Measurements from ENCODE around the gene TIMM8B.
A peak's percentile ranks its signal among the peaks of the same experiment; 100 is the strongest.
"Not testable (repeated sequence)": the region's sequence is repeated elsewhere in the genome, so short reads cannot be mapped to it uniquely, and the experiment has no call there.

TIMM8B gene, protein sequence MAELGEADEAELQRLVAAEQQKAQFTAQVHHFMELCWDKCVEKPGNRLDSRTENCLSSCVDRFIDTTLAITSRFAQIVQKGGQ

DNA sequence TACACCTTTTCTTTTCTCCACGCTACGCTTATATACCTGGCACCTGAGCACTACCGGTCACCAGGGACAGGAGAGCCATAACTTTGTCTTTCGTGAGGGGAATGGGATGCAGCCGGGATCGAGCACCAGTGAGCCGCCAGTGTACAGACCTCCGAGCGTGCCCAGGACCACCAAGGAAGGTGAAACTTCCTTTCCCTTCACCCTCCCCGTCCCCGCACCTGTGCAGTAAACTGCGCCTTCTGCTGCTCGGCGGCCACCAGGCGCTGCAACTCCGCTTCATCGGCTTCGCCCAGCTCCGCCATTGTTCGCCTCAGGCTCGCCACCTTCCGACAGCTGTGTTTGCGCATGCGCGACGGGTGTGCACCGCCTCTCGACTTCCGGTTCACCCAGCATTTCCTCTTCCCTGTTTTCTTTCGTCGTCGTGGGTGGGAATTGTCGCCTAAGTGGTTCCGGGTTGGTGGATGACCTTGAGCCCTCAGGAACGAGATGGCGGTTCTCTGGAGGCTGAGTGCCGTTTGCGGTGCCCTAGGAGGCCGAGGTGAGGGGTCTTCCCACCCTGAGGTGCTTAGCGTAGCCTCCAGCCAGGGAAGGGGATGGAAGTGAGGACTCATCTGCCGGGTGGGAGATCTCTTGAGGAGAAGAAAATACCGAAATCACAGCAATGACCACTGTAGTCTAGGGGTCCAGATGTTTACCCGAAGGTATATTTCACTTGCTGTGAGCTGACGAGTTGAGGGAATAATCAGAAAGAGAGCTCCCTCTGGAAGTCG lies at the start of gene TIMM8B, which contains the start of gene SDHD:
Gene TIMM8B (minus strand): TSS at position 335 of the 770 bp plus-strand sequence. CDS start 33 bp downstream, at position 302.
Gene SDHD (plus strand): TSS at position 452 of the 770 bp plus-strand sequence. CDS start 35 bp downstream, at position 487.
- peak; percentile 86 for DNase-seq (ENCODE audit: low spot score)

DNA sequence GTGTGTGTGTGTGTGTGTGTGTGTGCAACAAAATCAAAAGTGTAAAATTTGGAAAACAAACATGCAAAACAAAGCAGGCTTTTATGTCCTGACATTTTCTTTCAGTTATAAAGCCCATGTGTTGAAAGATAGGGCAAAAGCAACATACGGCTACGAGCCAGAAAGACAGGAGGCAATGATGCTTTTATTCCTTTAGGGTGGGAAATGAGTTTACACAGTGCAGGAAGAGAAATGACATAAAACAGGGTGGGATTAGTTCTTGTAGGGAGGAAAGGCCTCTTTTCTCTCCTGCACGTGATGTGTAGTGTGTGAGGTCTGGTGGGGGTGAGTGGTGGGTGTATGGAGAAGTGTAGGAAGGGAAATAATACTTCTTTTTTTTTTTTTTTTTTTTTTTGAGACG lies 47.9 kb upstream of the TIMM8B start:
- no peak for DNase-seq (ENCODE audit: low spot score)

DNA sequence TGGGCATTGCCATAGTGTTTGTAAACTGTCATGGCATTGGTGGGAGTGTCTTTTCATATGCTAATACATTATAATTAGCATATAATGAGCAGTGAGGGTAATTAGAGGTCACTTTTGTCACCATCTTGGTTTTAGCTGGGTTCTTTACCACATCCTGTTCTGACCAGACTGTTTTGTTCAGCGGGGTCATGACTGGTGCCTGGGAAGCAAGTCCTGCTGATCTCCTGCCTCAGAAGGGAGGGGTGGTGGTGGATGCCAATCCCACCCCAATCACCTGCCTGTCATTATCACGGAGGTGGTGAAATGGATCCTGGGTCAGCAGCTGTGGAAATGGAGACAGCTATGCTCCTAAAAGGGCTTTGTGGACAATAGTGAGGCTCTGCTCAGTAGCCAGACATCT lies 46.2 kb upstream of the TIMM8B start:
- DNase-seq (ENCODE audit: low spot score) = no peak

DNA sequence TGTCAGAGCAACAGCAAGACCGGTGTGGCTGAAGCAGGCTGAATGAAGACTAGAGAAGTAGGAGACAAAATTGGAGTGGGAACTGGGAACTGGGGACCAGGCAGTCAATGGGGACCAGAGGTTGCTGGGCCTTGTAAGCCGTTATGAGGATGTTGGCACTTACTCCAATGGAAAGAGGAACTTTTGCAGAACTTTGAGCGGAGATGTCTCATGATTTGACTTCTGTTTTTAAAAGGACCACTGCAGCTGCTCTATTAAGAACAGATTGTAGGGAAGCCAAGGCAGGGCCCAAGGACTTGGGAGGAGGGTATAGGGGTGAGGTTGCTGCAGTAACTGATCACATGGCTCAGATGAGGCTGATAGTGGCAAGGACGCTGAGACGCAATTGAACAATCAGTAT lies 43.1 kb upstream of the TIMM8B start:
- DNase-seq (ENCODE audit: low spot score) = no peak

DNA sequence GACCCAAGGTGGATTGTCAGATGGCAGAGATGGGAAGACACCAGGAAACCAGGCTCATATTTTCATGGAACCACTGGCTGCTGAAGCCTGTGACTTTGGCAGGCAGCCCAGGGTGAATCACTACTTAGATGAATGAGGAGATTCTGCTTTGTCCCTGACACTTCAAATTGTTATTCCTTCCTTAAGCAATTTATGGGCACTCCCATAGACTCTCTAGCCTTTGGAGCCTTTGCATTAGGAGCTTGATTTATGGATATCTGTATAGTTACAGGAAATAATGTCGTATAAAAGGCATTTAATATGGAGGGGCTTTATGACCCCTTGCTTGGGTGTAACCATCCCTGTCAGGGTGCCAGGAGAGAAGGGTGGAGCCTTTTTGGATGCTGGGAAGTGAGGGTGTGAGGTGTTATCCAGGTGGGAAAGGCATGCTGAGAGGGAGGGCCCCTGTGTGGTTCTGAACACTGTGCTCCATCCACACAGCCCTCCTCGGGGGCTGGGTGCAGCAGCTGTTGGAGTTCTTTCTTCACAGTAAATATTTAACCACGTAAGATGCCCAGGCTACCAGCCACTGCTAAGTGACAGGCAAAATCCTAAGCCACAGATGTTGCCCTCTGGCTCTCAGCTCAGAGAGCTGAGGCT lies 42.0 kb upstream of the TIMM8B start:
- DNase-seq (ENCODE audit: low spot score) = no peak

DNA sequence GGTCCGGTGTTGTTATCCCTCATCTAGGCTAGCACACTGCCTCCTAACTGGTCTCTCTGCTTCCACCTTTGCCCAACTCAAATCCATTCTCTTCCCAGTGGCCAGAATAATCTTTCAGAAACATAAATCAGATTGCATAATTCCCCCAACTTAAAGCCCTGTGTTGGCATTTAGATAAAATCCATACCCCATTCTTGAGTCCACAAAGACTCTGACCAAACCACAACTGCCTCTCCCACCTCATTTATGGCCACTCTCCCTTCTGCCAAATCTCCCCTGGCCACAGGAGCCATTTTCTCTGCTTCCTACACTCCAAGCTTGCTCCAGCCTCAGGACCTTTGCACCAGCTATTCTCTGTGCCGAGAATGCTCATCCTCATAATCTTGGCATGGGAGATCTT lies 40.5 kb upstream of the TIMM8B start:
- no peak for DNase-seq (ENCODE audit: low spot score)

DNA sequence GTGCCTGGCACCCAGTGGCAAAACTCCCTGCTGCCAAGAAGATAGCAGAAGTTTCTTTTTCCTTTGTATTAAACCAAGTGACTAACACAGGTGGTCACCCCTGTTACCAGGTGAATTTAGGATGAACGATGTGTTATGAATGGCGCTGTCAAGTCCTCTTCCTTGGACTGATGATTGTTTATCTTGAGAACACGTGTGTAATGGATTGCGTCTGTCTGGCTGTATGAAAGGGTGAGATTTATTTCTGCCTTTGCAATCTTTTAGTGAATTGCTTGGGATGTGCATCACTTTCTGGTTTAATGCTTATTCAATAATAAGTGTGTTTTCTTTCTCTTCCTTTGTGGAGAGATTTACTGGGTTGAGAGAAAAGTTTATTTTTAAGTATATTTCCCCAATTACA lies 36.6 kb upstream of the TIMM8B start:
- no peak for DNase-seq (ENCODE audit: low spot score)

DNA sequence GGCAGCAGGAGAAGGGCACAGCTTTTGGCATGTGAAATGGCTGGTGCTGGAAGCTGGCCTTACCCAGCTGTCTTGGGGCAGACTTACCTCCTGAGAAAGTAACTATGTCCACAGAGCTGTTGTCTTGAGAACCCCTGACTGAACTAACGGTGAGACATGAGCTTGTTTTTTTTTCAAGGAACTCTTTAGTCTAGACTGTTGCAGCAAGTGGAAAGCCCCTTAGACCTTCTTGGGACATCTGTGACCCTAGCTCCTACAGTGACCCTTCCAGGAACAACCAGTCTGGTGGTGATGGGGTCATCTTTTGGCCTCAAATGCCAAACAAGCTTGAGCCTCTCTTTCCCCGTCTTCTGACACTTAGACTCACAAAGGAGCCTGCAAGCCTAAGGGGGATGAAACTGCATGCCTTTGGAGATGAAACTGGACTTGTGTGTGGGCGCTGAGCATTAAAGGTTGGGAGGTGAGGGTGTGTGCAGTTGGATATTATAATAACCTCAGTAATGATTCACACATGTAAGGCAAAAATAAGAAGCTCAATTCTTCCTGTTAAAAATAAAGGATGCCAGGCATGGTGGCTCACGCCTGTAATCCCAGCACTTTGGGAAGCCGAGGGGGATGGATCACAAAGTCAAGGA lies 35.5 kb upstream of the TIMM8B start:
- DNase-seq (ENCODE audit: low spot score) = no peak

DNA sequence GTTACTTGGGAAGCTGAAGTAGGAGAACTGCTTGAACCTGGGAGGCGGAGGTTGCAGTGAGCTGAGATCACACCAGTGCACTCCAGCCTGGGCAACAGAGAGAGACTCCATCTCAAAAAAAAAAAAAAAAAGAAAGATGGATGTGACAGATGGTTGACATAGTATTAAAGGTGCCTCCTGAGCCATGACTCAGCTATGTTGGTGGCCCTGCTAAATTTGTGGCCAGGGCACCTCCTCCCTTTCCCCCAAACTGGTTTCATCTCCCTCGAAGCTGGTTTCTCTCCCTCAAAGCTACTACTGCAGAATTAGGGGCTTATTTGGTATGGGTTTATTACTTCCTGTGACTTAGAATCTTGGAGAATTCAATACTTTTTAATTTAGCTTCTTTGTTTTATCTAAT lies 31.6 kb upstream of the TIMM8B start:
- DNase-seq (ENCODE audit: low spot score) = no peak

DNA sequence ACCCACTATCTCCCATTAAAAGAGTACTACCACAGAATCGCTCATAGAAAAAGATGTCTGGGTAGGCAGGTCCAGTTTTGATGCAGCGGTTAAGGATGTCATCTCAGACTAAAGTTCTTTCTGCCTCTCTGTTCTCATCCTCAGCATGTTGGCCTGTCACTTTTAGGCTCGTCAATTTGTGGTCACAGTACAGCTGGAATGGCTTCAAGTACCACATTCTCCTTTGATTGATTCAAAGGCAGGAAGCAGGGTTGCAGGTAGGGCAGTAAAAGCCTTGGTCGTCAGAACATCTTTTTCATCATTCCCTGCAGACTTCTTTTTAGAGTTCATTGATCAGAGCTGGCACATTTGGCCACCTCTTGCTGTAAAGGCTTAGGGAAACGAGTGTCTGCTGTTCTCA lies 28.8 kb upstream of the TIMM8B start:
- DNase-seq (ENCODE audit: low spot score) = no peak

DNA sequence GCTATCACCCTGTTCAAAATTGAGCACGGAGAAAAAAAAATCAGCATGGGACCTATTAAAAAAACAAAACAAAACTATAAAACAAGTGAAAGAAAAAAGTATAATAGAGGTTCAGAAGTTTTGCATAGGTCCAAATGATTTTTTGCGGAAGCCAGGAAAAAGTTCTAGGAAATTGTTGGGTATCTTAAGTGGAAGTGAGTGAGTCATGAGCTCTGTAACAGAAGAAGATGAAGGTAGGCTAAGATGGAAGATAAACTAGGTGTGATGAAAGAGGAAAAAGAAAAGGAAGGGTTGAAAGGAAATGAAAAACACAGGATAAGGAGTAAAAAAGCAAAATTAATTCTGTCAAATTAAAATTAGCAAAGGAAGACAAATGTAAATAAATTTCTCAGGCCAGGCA lies 27.9 kb upstream of the TIMM8B start:
- DNase-seq (ENCODE audit: low spot score) = no peak

DNA sequence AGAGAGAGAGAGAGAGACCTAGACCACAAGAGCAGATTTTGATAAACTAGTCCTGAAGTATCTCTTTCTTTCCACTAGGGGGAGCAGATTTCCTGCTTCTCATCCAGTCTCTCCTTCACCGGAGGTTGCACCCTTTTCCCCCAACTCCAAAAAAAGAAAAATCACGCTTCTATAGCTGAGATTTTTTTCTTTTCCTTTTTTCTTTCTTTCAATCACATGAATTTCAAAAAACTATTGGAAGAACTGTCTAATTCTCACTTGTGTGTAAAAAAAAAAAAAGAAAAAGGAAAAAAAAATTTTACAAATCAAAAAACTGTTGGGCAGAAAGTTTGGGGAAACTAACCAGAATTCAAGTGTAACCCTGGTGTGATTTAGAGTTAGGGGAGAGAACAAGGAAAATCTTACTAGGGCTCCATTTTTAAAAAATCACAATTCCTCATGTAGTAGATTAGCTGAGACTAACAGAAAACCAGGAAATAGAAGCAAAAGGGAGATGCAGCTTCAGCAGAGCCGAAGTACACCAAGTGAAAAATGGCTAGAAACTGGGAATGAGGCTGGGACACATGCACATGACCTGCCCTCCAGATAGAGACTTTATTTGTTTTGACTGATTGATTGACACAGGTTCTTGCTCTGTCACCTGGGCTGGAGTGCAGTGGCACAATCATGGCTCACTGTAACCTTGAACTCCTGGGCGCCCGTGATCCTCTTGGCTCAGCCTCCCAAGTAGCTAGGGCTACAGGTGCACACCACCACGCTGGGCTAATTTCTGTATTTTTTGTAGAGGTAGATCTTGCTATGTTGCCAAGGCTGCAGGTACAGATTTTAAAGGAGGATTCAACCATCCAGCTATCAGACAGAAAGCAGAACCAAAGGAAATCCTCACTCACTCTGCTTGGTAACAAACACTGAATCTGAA lies 27.2 kb upstream of the TIMM8B start:
- peak; percentile 48 for DNase-seq (ENCODE audit: low spot score)

DNA sequence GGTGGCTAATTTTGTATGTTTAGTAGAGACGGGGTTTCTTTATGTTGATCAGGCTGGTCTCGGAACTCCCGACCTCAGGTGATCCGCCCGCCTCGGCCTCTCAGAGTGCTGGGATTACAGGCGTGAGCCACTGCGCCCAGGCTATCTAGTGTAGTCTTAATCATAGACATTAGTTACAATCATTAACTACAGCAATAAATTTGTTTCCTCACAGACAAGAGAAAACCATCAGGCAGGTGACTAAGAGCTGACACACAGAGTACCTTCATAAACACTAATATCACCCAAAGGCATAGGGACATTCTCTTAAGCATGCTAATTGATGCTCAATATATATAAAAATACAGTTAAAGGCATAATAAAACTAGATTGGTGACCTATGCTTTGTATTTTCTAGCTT lies 19.5 kb upstream of the TIMM8B start:
- DNase-seq (ENCODE audit: low spot score) = no peak

DNA sequence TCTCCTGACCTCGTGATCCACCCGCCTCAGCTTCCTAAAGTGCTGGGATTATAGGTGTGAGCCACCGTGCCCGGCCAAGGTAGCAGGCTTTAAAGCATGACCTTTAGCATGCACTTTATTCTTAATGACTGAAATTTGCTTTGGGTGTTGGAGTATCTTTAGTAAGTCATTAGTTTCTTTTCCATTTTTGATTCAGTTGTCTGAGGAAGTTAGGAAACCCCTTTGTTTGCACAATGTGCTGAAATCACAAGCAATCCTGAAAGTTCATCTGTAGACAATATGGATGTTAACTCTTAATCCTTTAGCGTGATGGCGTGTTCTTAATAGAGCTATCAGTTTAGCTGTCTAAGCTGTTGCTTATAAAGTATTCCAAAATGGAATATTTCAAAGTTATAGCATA lies 16.9 kb upstream of the TIMM8B start:
- no peak for DNase-seq (ENCODE audit: low spot score)

DNA sequence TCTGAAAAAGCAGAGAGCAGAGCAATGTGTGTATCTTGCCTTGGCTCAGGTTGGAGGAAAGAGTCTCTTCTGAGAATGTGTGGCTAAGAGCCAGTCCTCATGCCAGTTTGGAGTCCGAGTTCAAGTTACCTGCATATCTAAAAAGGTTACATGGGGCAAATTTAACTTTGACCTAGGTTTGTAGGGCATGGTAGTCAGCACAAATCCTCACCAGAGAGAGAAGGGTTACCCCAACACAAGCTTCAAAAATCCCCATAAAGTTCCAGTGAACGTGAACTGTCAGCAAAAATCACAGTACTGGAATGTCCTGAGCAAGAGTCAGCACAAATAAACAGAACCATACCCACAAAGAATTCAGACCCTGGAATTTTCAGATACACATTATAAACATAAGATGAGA lies 13.9 kb upstream of the TIMM8B start:
- DNase-seq (ENCODE audit: low spot score) = no peak

DNA sequence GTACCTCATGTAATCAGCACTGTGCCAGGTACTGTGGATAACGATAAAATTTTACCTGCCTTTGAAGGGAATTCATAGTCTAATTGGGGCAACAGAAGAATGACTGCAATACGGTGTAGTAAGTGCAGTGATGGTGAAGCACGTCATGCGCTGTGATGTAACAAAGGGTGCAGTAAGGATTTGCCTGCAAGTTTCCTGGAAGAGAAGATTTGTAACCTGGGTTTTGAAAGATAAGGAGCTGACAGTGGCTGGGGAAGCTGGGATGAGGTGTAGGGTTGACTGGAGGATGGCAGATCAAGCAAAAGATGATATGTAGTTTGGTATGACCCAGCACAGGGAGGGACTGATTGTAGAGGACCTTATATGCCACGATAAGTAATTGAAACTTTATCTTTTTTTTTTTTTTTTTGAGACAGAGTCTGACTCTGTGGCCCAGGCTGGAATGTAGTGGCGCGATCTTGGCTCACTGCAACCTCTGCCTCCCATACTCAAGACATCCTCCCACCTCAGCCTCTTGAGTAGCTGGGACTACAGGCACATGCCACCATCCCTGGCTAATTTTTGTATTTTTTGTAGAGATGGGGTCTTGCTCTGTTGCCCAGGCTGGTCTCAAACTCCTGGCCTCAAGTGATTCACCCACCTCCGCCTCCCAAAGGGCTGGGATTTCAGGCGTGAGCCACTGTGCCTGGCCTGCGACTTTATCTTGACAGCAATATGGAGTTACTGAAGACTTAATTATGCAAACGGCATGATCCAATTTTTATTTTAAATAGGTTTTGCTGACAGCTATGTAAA lies 11.4 kb upstream of the TIMM8B start:
- DNase-seq (ENCODE audit: low spot score) = no peak

DNA sequence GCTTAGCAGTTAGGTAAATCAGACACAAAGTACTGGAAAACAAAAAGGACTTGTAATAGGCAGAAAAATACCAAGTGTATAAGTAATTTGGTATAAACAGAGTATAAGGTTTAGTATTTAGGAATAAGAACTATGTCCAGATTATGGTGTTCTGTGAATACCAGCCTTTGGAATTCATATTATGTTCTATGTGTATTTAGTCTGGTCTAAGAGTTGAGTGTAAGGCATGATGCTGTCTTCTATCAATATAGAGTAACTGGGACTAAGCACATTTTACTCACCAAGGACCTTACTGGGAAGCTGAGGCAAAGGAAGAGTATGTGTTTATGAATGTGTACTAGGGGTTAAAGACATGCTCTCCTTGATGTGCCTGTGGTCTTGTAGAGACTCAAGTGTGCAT lies 9.6 kb upstream of the TIMM8B start:
- DNase-seq (ENCODE audit: low spot score) = no peak

DNA sequence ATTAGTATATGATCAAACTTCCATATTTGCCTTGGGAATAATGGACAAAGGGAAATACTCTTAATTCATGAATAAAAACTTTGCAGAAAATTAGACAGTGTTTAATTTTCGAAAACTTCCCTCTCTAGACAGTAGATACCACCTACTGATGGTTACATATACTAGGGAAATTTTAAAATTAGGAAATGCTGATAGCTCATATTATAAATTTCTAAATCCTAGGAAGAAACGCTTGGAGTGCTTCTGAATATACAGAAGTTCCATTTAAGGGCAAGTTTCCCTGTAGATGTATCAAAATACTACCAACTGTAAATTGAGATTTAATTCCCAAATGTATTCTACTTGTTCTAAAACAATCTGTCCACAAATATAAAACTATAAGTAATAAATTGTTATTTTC lies 8.7 kb upstream of the TIMM8B start:
- not testable (repeated sequence) for DNase-seq (ENCODE audit: low spot score)

DNA sequence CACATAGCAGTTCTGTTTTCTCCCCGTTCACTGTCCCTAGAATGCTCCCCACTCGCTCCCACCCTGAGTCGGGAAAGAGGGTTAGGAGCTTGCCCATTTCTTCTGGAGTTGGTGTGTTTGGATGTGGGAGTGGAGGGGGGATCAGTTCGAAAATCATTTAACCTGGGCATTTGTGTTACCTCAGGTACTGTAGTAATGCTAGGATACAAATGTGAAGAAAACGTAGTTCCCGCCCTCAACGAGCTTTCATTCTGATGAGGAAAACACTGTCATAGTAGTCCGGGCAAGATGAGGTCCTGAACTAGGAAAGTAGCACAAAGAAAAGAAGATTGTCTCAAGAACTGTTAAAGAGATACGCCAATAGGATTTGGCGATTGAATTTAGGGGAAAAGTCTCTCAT lies 656 bp upstream of the TIMM8B start:
- no peak for DNase-seq (ENCODE audit: low spot score)

DNA sequence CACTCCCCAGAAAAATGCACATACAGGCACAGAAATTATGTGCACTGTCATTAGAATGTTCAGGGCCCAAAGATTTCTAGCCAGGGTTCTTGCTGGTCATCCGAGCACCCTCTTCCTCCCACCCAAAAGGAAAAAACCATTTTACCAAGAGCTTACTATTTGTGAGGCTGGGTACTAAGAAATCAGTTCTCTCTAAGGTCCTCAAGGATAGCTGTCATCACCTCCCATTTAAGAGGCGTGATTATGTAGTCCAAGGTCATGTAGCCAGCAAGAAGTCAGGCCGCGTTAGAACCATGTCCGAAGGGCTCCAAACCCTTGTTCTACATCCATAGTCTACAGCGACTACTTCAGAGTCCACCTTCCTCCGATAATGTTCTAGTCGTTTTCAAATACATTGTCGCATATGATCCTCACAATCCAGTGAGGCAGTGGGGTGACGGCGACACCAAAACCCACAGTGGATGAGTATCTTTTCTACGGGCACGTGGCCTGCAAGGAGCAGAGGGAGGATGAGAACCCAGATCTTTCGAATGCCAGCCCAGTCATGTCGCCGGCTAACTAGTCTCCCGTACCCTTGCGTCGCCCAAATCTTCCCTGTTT lies 634 bp downstream of the TIMM8B start:
- no peak for DNase-seq (ENCODE audit: low spot score)

DNA sequence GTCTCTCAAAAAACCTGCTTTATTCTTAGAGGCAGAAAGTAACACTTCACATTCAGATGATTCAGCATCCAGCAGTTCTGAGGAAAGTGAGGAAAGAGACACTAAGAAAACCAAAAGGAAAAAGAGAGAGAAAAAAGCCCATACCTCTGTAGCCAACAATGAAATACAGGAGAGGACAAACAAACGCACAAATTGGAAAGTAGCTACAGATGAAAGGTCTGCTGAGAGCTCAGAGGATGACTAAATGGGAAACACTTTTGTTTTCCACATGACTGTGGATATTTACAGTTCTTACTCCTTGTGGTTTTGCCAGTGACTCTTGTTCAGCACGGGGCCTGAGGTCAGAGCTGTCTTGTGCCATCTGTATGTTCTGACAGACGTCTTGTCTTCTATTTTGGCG lies 3.8 kb downstream of the TIMM8B start:
- no peak for DNase-seq (ENCODE audit: low spot score)
